IPS-18a (cell line): ENCODE measurements around the gene TMTC2.

Source experiments
- H3K27ac ChIP-seq: one replicate; pipeline ENCODE4 v1.5.1; 2013; ENCODE audit warnings: low read length
- H3K27me3 ChIP-seq: one replicate; pipeline ENCODE4 v1.6.1; 2013; ENCODE audit warnings: mild to moderate bottlenecking, low read length; ENCODE audit not compliant: control insufficient read depth, insufficient read depth
- H3K36me3 ChIP-seq: one replicate; pipeline ENCODE4 v1.6.1; 2013; ENCODE audit warnings: low read depth, low read length; ENCODE audit not compliant: control insufficient read depth
- H3K4me1 ChIP-seq: one replicate; pipeline ENCODE4 v1.6.1; 2013; ENCODE audit warnings: low read depth, low read length; ENCODE audit not compliant: control insufficient read depth
- H3K4me3 ChIP-seq: one replicate; pipeline ENCODE4 v1.5.1; 2013; ENCODE audit warnings: low read length
- H3K9ac ChIP-seq: one replicate; pipeline ENCODE4 v1.6.1; 2013; ENCODE audit warnings: mild to moderate bottlenecking, low read length, moderate library complexity
- H3K9me3 ChIP-seq: one replicate; pipeline ENCODE4 v1.6.1; 2013; ENCODE audit warnings: low read depth, low read length; ENCODE audit not compliant: control insufficient read depth

Gene TMTC2

GRCh38 chr12:82942991-82943401, 256.3 kb downstream of the TMTC2 start:
- H3K4me1 ChIP-seq = peaks cover 4% of the 10 kb centered on the region
- no peak overlapping the region for H3K4me3 ChIP-seq
- H3K27me3 ChIP-seq = no peaks in the 10 kb centered on the region
- H3K9me3 ChIP-seq = no peaks in the 10 kb centered on the region
- no peak overlapping the region for H3K9ac ChIP-seq
- H3K27ac ChIP-seq = no peak overlapping the region
- no peaks in the 10 kb centered on the region for H3K36me3 ChIP-seq

GRCh38 chr12:82948491-82948890, 261.8 kb downstream of the TMTC2 start:
- no peak overlapping the region for H3K9ac ChIP-seq
- H3K4me3 ChIP-seq = no peak overlapping the region
- H3K9me3 ChIP-seq = no peaks in the 10 kb centered on the region
- no peaks in the 10 kb centered on the region for H3K27me3 ChIP-seq
- no peaks in the 10 kb centered on the region for H3K36me3 ChIP-seq
- H3K4me1 ChIP-seq = no peaks in the 10 kb centered on the region
- no peak overlapping the region for H3K27ac ChIP-seq

GRCh38 chr12:82950356-82950755, 263.6 kb downstream of the TMTC2 start:
- Histone ChIP-seq H3K4me3 (no peak overlapping the region), H3K9me3 (no peaks in the 10 kb centered on the region), H3K9ac (no peak overlapping the region), H3K27me3 (no peaks in the 10 kb centered on the region), H3K36me3 (no peaks in the 10 kb centered on the region), H3K4me1 (no peaks in the 10 kb centered on the region), H3K27ac (no peak overlapping the region)

GRCh38 chr12:82952946-82953345, 266.2 kb downstream of the TMTC2 start:
- Histone ChIP-seq H3K4me3 (no peak overlapping the region), H3K27ac (no peak overlapping the region), H3K9ac (no peak overlapping the region), H3K27me3 (no peaks in the 10 kb centered on the region), H3K4me1 (no peaks in the 10 kb centered on the region), H3K36me3 (no peaks in the 10 kb centered on the region), H3K9me3 (no peaks in the 10 kb centered on the region)

- Histone ChIP-seq H3K4me1 (no peaks in the 10 kb centered on the region), H3K4me3 (no peak overlapping the region), H3K9me3 (no peaks in the 10 kb centered on the region), H3K27ac (no peak overlapping the region), H3K27me3 (no peaks in the 10 kb centered on the region), H3K9ac (no peak overlapping the region), H3K36me3 (no peaks in the 10 kb centered on the region)
These were observed 266.7 kb downstream of the TMTC2 start for GRCh38 chr12:82953397-82953796.

GRCh38 chr12:82954064-82954463, 267.4 kb downstream of the TMTC2 start:
- H3K27ac ChIP-seq = no peak overlapping the region
- H3K9me3 ChIP-seq = no peaks in the 10 kb centered on the region
- no peak overlapping the region for H3K4me3 ChIP-seq
- H3K4me1 ChIP-seq = no peaks in the 10 kb centered on the region
- no peaks in the 10 kb centered on the region for H3K36me3 ChIP-seq
- no peaks in the 10 kb centered on the region for H3K27me3 ChIP-seq
- no peak overlapping the region for H3K9ac ChIP-seq

GRCh38 chr12:82954572-82954971, 267.9 kb downstream of the TMTC2 start:
- no peaks in the 10 kb centered on the region for H3K27me3 ChIP-seq
- no peak overlapping the region for H3K9ac ChIP-seq
- H3K4me3 ChIP-seq = no peak overlapping the region
- H3K27ac ChIP-seq = no peak overlapping the region
- H3K4me1 ChIP-seq = no peaks in the 10 kb centered on the region
- no peaks in the 10 kb centered on the region for H3K36me3 ChIP-seq
- H3K9me3 ChIP-seq = no peaks in the 10 kb centered on the region

GRCh38 chr12:82955043-82955442, 268.3 kb downstream of the TMTC2 start:
- Histone ChIP-seq H3K27me3 (no peaks in the 10 kb centered on the region), H3K27ac (no peak overlapping the region), H3K9ac (no peak overlapping the region), H3K4me1 (no peaks in the 10 kb centered on the region), H3K9me3 (no peaks in the 10 kb centered on the region), H3K4me3 (no peak overlapping the region), H3K36me3 (no peaks in the 10 kb centered on the region)

- Histone ChIP-seq H3K36me3 (no peaks in the 10 kb centered on the region), H3K9me3 (no peaks in the 10 kb centered on the region), H3K4me3 (no peak overlapping the region), H3K27ac (no peak overlapping the region), H3K9ac (no peak overlapping the region), H3K27me3 (no peaks in the 10 kb centered on the region), H3K4me1 (no peaks in the 10 kb centered on the region)
These were observed 272.3 kb downstream of the TMTC2 start for GRCh38 chr12:82958966-82959365.

GRCh38 chr12:82959821-82960220, 273.1 kb downstream of the TMTC2 start:
- H3K27me3 ChIP-seq = no peaks in the 10 kb centered on the region
- no peak overlapping the region for H3K27ac ChIP-seq
- H3K4me3 ChIP-seq = no peak overlapping the region
- no peaks in the 10 kb centered on the region for H3K4me1 ChIP-seq
- no peaks in the 10 kb centered on the region for H3K36me3 ChIP-seq
- no peaks in the 10 kb centered on the region for H3K9me3 ChIP-seq
- no peak overlapping the region for H3K9ac ChIP-seq

GRCh38 chr12:82961835-82962234, 275.1 kb downstream of the TMTC2 start:
- H3K27me3 ChIP-seq = no peaks in the 10 kb centered on the region
- no peaks in the 10 kb centered on the region for H3K36me3 ChIP-seq
- H3K4me3 ChIP-seq = no peak overlapping the region
- H3K9me3 ChIP-seq = no peaks in the 10 kb centered on the region
- H3K9ac ChIP-seq = no peak overlapping the region
- H3K4me1 ChIP-seq = no peaks in the 10 kb centered on the region
- no peak overlapping the region for H3K27ac ChIP-seq

GRCh38 chr12:82963956-82964355, 277.2 kb downstream of the TMTC2 start:
- Histone ChIP-seq H3K9me3 (no peaks in the 10 kb centered on the region), H3K36me3 (no peaks in the 10 kb centered on the region), H3K4me3 (no peak overlapping the region), H3K9ac (no peak overlapping the region), H3K4me1 (no peaks in the 10 kb centered on the region), H3K27me3 (no peaks in the 10 kb centered on the region), H3K27ac (no peak overlapping the region)
